Activated CD8-positive, alpha-beta memory T cell treated with anti-CD3 and anti-CD28 coated beads for 4 hours (primary cell): ENCODE measurements around the gene C6orf52.
"Not testable (repeated sequence)": the region's sequence is repeated elsewhere in the genome, so short reads cannot be mapped to it uniquely, and the experiment has no call there.

Source experiments
- DNase-seq, 2 donors: peaks; one replicate each; pipeline ENCODE4 v3.0.0-alpha.2; 2020; ENCODE audit warnings: low read depth in 2 of 2

C6orf52 gene

GRCh38 chr6:10696655-10697054, 2.2 kb upstream of the C6orf52 start:
- DNase-seq: no peak

- DNase-seq: no peak
Measured at GRCh38 chr6:10695086-10695657, 756 bp upstream of the C6orf52 start.

GRCh38 chr6:10692965-10693538, 1.4 kb downstream of the C6orf52 start:
- DNase-seq: no peak

- no peak for DNase-seq
Measured at GRCh38 chr6:10690651-10691445, 3.6 kb downstream of the C6orf52 start.

- DNase-seq: no peak
Measured at GRCh38 chr6:10687582-10687981, 6.8 kb downstream of the C6orf52 start.

GRCh38 chr6:10686901-10687300, 7.5 kb downstream of the C6orf52 start:
- no peak for DNase-seq

GRCh38 chr6:10685092-10685915, 9.1 kb downstream of the C6orf52 start:
- DNase-seq: no peak

- DNase-seq: no peak
Measured at GRCh38 chr6:10684618-10685017, 9.8 kb downstream of the C6orf52 start.

GRCh38 chr6:10682355-10682988, 11.9 kb downstream of the C6orf52 start:
- no peak for DNase-seq

- no peak for DNase-seq
Measured at GRCh38 chr6:10681795-10682194, 12.6 kb downstream of the C6orf52 start.

GRCh38 chr6:10678456-10678855, 16.0 kb downstream of the C6orf52 start:
- no peak for DNase-seq

- DNase-seq: no peak
Measured at GRCh38 chr6:10676403-10676802, 18.0 kb downstream of the C6orf52 start.

GRCh38 chr6:10668126-10668917, 26.1 kb downstream of the C6orf52 start:
- no peak for DNase-seq

GRCh38 chr6:10665595-10665994, 28.8 kb downstream of the C6orf52 start:
- not testable (repeated sequence) for DNase-seq

GRCh38 chr6:10662742-10663141, 31.7 kb downstream of the C6orf52 start:
- DNase-seq: no peak

- DNase-seq: no peak
Measured at GRCh38 chr6:10662207-10662606, 32.2 kb downstream of the C6orf52 start.

GRCh38 chr6:10660431-10661191, 33.8 kb downstream of the C6orf52 start:
- not testable (repeated sequence) for DNase-seq

GRCh38 chr6:10659699-10660348, 34.6 kb downstream of the C6orf52 start:
- DNase-seq: no peak

- no peak for DNase-seq
Measured at GRCh38 chr6:10658910-10659698, 35.3 kb downstream of the C6orf52 start.
